ENCODE data around the gene MCRIP1. TPM values are rescaled to one million over a fixed set of nuclear protein-coding genes. Genes with fewer than 3 reads are reported as not detected.
A peak's percentile ranks its signal among the peaks of the same experiment; 100 is the strongest.

The MCRIP1 gene
- total and polyA plus RNA-seq, 2 of the 13 experiments (the other 11 are each of a cell fraction or from before 2014, with no cell fraction given) = 79.7 to 84.9 TPM

DNA sequence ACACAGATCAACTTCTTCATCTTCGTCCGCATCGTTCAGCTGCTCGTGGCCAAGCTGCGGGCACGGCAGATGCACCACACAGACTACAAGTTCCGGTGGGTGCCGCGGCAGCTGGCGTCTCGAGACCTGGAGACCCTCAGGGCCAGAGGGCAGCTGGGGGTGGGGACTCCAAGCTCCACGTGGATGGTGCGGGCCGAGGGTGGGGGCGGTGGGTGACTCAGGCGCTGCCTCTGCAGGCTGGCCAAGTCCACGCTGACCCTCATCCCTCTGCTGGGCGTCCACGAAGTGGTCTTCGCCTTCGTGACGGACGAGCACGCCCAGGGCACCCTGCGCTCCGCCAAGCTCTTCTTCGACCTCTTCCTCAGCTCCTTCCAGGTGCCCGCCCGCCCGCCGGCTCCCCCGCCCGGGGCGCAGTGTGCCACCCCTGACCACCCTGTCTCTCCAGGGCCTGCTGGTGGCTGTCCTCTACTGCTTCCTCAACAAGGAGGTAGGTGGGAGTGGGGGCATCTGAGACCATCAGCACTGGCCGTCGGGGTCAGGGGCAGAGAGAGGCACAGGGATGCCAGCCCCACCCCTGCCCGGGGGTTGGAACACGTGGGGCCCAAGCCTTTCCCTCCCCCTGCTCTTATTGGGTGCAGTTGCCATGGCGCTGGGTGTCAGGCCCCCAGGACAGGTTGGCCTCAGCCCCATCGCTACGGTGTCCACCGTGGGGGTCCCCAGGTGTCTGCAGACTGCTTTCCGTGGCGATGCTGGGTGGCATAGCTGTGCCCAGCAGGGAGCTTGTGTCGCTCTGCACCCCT is 20.3 kb downstream of the MCRIP1 start:
- in situ Hi-C loops (cut with HindIII; ENCODE audit: extremely low pct_ligation_motif_present, low pct_unique_long_range_greater_than_20kb) = no loop called here
- peaks cover 35% of the 10 kb centered on the region for H3K4me1 ChIP-seq (ENCODE audit: insufficient read depth, low read length)
- H3K79me2 ChIP-seq (ENCODE audit: insufficient read depth, low read length) = no peaks in the 10 kb centered on the region
- ChIA-PET POLR2A (interaction anchor here (0.7 to 1.8 kb wide), 3 partner anchors 14 to 85 kb away, joined by 3 to 7 read pairs (median 3); partner anchors contain the start of gene MCRIP1), CTCF (ENCODE audit: low intra/inter-chr PET ratio, low total read pairs) (no interaction called here)
- peaks cover 9 to 35% of the 10 kb centered on the region in 2 experiments; a peak in 4 of 5 replicates for H3K27me3 ChIP-seq (ENCODE audit: control insufficient read depth in 1 of 2, insufficient read depth in 2 of 2, low read length in 2 of 2)
- no peak for TF ChIP-seq ZZZ3 (CRISPR knock-in tag; IDR thresholded peaks at IDR 0.05; ENCODE audit: borderline replicate concordance)
- TF ChIP-seq HNRNPL (IDR thresholded peaks at IDR 0.05; ENCODE audit: low read depth, low read length) = 0 out of 2 replicates have a peak, but pooled peaks have one; percentile 58
- TF ChIP-seq FLYWCH1 (CRISPR knock-in tag; IDR thresholded peaks at IDR 0.05) = no peak
- ATAC-seq (no peak), FAIRE-seq (no peak), DNase-seq (ENCODE audit: low spot score) (no peak)
- no peak overlapping the region for H3K4me2 ChIP-seq (ENCODE audit: low read depth, low read length)
- no peaks in the 10 kb centered on the region for H3K9me3 ChIP-seq (ENCODE audit: low read length)
- no peaks in the 10 kb centered on the region for H4K20me1 ChIP-seq (ENCODE audit: insufficient read depth, low read length)
- no peak overlapping the region for H3K27ac ChIP-seq (ENCODE audit: extremely low read length, insufficient read depth, low read length)
- H3K9ac ChIP-seq (ENCODE audit: insufficient read depth, low read depth, low read length) = no peak overlapping the region
- WGBS (ENCODE audit: low lambda C conversion rate) = 66% methylated on average over 37 of the region's 45 CpGs
- no peak overlapping the region for H3K4me3 ChIP-seq (replicated peaks in 1 of 3; ENCODE audit: insufficient read depth in 1 of 3, low read depth in 2 of 3, low read length in 3 of 3)
- no peaks in the 10 kb centered on the region for H3K36me3 ChIP-seq (replicated peaks in 1 of 2; ENCODE audit: control insufficient read depth in 1 of 2, insufficient read depth in 2 of 2, low read length in 2 of 2)
- no TSS peak for BruUV-seq (replicated peaks)
- H2AFZ ChIP-seq (ENCODE audit: low read length) = no peak overlapping the region
- intact Hi-C loops (cut with micrococcal nuclease; ENCODE audit: unreplicated experiment) = no loop called here

DNA sequence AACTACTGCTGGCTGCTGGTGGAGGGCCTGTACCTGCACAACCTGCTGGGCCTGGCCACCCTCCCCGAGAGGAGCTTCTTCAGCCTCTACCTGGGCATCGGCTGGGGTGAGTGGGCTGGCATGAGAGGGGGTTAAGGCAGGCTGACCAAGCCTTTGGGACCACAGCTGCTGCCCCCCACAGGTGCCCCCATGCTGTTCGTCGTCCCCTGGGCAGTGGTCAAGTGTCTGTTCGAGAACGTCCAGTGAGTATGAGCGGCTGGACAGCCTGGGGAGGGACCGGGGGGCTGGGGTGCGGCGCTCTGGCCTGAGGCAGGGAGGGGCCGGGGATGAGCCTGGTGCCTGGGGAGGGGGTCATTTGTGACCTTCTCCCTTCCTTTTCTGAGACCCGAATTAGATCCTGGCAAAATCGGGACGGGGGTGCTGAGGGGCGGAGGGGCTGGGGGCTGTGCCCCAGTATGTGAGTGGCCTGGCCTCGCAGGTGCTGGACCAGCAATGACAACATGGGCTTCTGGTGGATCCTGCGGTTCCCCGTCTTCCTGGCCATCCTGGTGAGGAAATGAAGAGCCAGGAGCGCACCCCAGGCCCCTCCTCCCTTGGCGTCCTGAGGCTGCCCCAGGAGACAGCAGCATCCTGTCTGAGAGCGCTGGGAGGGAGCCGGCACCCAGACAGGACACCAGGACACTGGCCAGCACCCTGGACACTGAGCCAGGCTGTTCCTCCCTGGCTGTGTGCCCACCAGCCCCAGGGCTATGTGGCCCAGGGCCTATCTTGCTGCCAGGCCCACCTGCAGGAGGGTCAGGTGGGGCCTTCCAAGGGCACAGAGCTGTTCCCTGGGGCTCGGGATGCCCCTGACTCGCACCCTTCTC is 21.2 kb downstream of the MCRIP1 start:
- TF ChIP-seq NFE2 (CRISPR knock-in tag; IDR thresholded peaks at IDR 0.05) (no peak), ZNF768 (CRISPR knock-in tag; IDR thresholded peaks at IDR 0.05) (no peak)
- BruUV-seq (replicated peaks) = no TSS peak
- CTCF ChIA-PET (ENCODE audit: low intra/inter-chr PET ratio, low total read pairs) = no interaction called here
- intact Hi-C loops (cut with micrococcal nuclease; ENCODE audit: unreplicated experiment) = no loop called here
- Histone ChIP-seq H3K27ac (ENCODE audit: extremely low read length, insufficient read depth, low read length) (no peak overlapping the region), H3K9me3 (ENCODE audit: low read length) (no peaks in the 10 kb centered on the region), H4K20me1 (ENCODE audit: insufficient read depth, low read length) (no peaks in the 10 kb centered on the region), H2AFZ (ENCODE audit: low read length) (no peak overlapping the region), H3K4me1 (ENCODE audit: insufficient read depth, low read length) (peaks cover 33% of the 10 kb centered on the region), H3K4me2 (ENCODE audit: low read depth, low read length) (no peak overlapping the region), H3K4me3 (replicated peaks in 1 of 3; ENCODE audit: insufficient read depth in 1 of 3, low read depth in 2 of 3, low read length in 3 of 3) (no peak overlapping the region), H3K79me2 (ENCODE audit: insufficient read depth, low read length) (no peaks in the 10 kb centered on the region), H3K36me3 (replicated peaks in 1 of 2; ENCODE audit: control insufficient read depth in 1 of 2, insufficient read depth in 2 of 2, low read length in 2 of 2) (no peaks in the 10 kb centered on the region), H3K27me3 (ENCODE audit: control insufficient read depth in 1 of 2, insufficient read depth in 2 of 2, low read length in 2 of 2) (peaks cover 9 to 43% of the 10 kb centered on the region in 2 experiments), H3K9ac (ENCODE audit: insufficient read depth, low read depth, low read length) (no peak overlapping the region)
- POLR2A ChIA-PET = interaction anchor here (0.7 to 0.9 kb wide), 2 partner anchors 15 to 84 kb away, joined by 3 read pairs; no protein-coding TSS in a partner anchor
- ATAC-seq (no peak), DNase-seq (ENCODE audit: low spot score) (no peak), FAIRE-seq (no peak)
- in situ Hi-C loops (cut with HindIII; ENCODE audit: extremely low pct_ligation_motif_present, low pct_unique_long_range_greater_than_20kb) = no loop called here
- WGBS (ENCODE audit: low lambda C conversion rate) = 54% methylated on average over 15 of the region's 24 CpGs
